HepG2 (cell line): ENCODE measurements around the gene ASPM. TPM values are rescaled to one million over a fixed set of nuclear protein-coding genes. Genes with fewer than 3 reads are reported as not detected.
"Not testable (repeated sequence)": the region's sequence is repeated elsewhere in the genome, so short reads cannot be mapped to it uniquely, and the experiment has no call there.

Experiments used
- ATAC-seq: fragments of 200-7000 bp; cut with Tn5 transposase; 3 replicates; pipeline ENCODE4 v1.9.1; 2020; ENCODE audit warnings: mild to moderate bottlenecking, moderate library complexity
- BruUV-seq: library from RNA; stranded (reverse); fragments of 400-500 nt; replicated peaks from 2 replicates; lab custom pipeline; 2021; lab: Mats Ljungman, UMichigan
- CTCF ChIA-PET: fragments of 300-600 bp; formaldehyde crosslinking; extraction: SDS; loops from one replicate; lab custom pipeline; 2021; ENCODE audit warnings: low total read pairs, inconsistent platforms, low intra/inter-chr PET ratio; lab: Yijun Ruan, JAX
- POLR2A ChIA-PET: fragments of 350-600 bp; sonication (Branson Sonifier 250); formaldehyde crosslinking; loops from one replicate; lab custom pipeline; 2020; ENCODE audit warnings: antibody characterized with exemption, inconsistent platforms; lab: Yijun Ruan, JAX
- DNase-seq: peaks from one replicate; pipeline ENCODE4 v3.0.0-alpha.2; 2015; ENCODE audit warnings: low spot score
- FAIRE-seq: peaks from 3 replicates; lab custom pipeline; 2011; peaks lifted over from hg19 to GRCh38; lab: Jason Lieb, UNC
- H2AFZ ChIP-seq: one replicate; pipeline ENCODE4 v1.6.1; 2011; ENCODE audit warnings: low read length, inconsistent platforms
- H3K27ac ChIP-seq: fragments of 300-600 bp; 3 replicates; pipeline ENCODE4 v1.8.0; 2011; ENCODE audit warnings: mixed run types, mild to moderate bottlenecking, mixed read lengths, low read length, inconsistent platforms; ENCODE audit not compliant: insufficient read depth; ENCODE audit errors: extremely low read length
- H3K27me3 ChIP-seq, 2 experiments: fragments of 200-600 bp in 1 of 2; 2 replicates in 1 of 2; 3 replicates in 1 of 2; pipeline versions ENCODE4 v1.6.0 to v1.8.0; 2011; ENCODE audit warnings: low read length in 2 of 2, mild to moderate bottlenecking in 2 of 2, moderate library complexity in 2 of 2, inconsistent platforms in 1 of 2; ENCODE audit not compliant: insufficient read depth in 2 of 2, control insufficient read depth in 1 of 2
- H3K36me3 ChIP-seq, 2 experiments: fragments of 200-600 bp in 1 of 2; replicated peaks in 1 of 2; 2 replicates in 1 of 2; 3 replicates in 1 of 2; pipeline versions ENCODE4 v1.5.1 to v1.8.0; 2011; ENCODE audit warnings: low read length in 2 of 2, inconsistent platforms in 1 of 2; ENCODE audit not compliant: insufficient read depth in 2 of 2, control insufficient read depth in 1 of 2
- H3K4me1 ChIP-seq: 2 replicates; pipeline ENCODE4 v1.5.1; 2012; ENCODE audit warnings: low read length, inconsistent platforms; ENCODE audit not compliant: insufficient read depth
- H3K4me2 ChIP-seq: 2 replicates; pipeline ENCODE4 v1.6.0; 2011; ENCODE audit warnings: low read depth, low read length, inconsistent platforms
- H3K4me3 ChIP-seq, 3 experiments: fragments of 200-600 bp in 1 of 3; sonication (generic), shearing (Covaris generic) in 1 of 3; replicated peaks in 1 of 3; 2 replicates each; pipeline ENCODE4 v1.5.1; 2011 to 2016; ENCODE audit warnings: low read length in 3 of 3, inconsistent platforms in 2 of 3, low read depth in 2 of 3, mild to moderate bottlenecking in 2 of 3, control low read depth in 1 of 3, mixed read lengths in 1 of 3; ENCODE audit not compliant: insufficient read depth in 1 of 3
- H3K79me2 ChIP-seq: one replicate; pipeline ENCODE4 v1.6.1; 2011; ENCODE audit warnings: low read length, inconsistent platforms; ENCODE audit not compliant: insufficient read depth
- H3K9ac ChIP-seq: 2 replicates; pipeline ENCODE4 v1.6.0; 2011; ENCODE audit warnings: mild to moderate bottlenecking, low read depth, low read length, inconsistent platforms; ENCODE audit not compliant: insufficient read depth
- H3K9me3 ChIP-seq: 2 replicates; pipeline ENCODE4 v1.5.1; 2012; ENCODE audit warnings: mild to moderate bottlenecking, low read length
- H4K20me1 ChIP-seq: 2 replicates; pipeline ENCODE4 v1.6.0; 2011; ENCODE audit warnings: inconsistent platforms, mild to moderate bottlenecking, low read length, moderate library complexity; ENCODE audit not compliant: insufficient read depth
- ATF3 ChIP-seq: sonication (generic); formaldehyde crosslinking; IDR thresholded peaks from 2 replicates; pipeline ENCODE4 v1.4.0; 2020; ENCODE audit warnings: missing genetic modification reagents
- ETV6 ChIP-seq: sonication (generic); formaldehyde crosslinking; conservative IDR thresholded peaks from 2 replicates; pipeline ENCODE4 v1.4.0; 2020; ENCODE audit warnings: missing genetic modification reagents
- GABPB1 ChIP-seq: IDR thresholded peaks from 2 replicates; pipeline ENCODE4 v1.6.1; 2016; ENCODE audit warnings: mild to moderate bottlenecking, missing genetic modification reagents, moderate library complexity, missing compliant biosample characterization
- KLF9 ChIP-seq: IDR thresholded peaks from 2 replicates; pipeline ENCODE4 v1.6.1; 2016; ENCODE audit warnings: low read depth
- MXD3 ChIP-seq: IDR thresholded peaks from 2 replicates; pipeline ENCODE4 v1.6.1; 2016; ENCODE audit warnings: mild to moderate bottlenecking, missing biosample characterization, missing genetic modification reagents
- NCOA2 ChIP-seq: sonication (generic); formaldehyde crosslinking; IDR thresholded peaks from 2 replicates; pipeline ENCODE4 v1.8.0; 2022; ENCODE audit warnings: inconsistent platforms
- SRSF1 ChIP-seq: fragments of 200-400 bp; formaldehyde crosslinking; optimal IDR thresholded peaks from 2 replicates; pipeline ENCODE3; 2017; ENCODE audit warnings: mild to moderate bottlenecking, low read depth, low read length, moderate library complexity
- THAP7 ChIP-seq: sonication (generic); formaldehyde crosslinking; IDR thresholded peaks from 2 replicates; pipeline ENCODE4 v1.8.1; 2023; ENCODE audit warnings: mild to moderate bottlenecking, missing genetic modification reagents
- ZMYM2 ChIP-seq: sonication (generic); formaldehyde crosslinking; IDR thresholded peaks from 2 replicates; pipeline ENCODE4 v1.8.0; 2022; ENCODE audit warnings: mild to moderate bottlenecking, missing genetic modification reagents
- ZNF10 ChIP-seq: sonication (generic); formaldehyde crosslinking; IDR thresholded peaks from 2 replicates; pipeline ENCODE4 v1.4.0; 2020; ENCODE audit warnings: mild to moderate bottlenecking, low read depth, missing genetic modification reagents, borderline replicate concordance
- ZNF382 ChIP-seq: sonication (generic); formaldehyde crosslinking; IDR thresholded peaks from 2 replicates; pipeline ENCODE4 v1.5.0; 2020; ENCODE audit warnings: missing genetic modification reagents, mild to moderate bottlenecking, borderline replicate concordance
- ZNF484 ChIP-seq: sonication (generic); formaldehyde crosslinking; IDR thresholded peaks from 2 replicates; pipeline ENCODE4 v1.5.1; 2020; ENCODE audit warnings: mild to moderate bottlenecking, low read depth, missing genetic modification reagents, borderline replicate concordance
- ZNF570 ChIP-seq: sonication (generic); formaldehyde crosslinking; IDR thresholded peaks from 2 replicates; pipeline ENCODE4 v1.4.0; 2020; ENCODE audit warnings: mild to moderate bottlenecking, missing genetic modification reagents, borderline replicate concordance
- ZNF577 ChIP-seq: sonication (generic); formaldehyde crosslinking; IDR thresholded peaks from 2 replicates; pipeline ENCODE4 v1.4.0; 2020; ENCODE audit warnings: mild to moderate bottlenecking, low read depth, missing genetic modification reagents, borderline replicate concordance
- ZNF615 ChIP-seq: sonication (generic); formaldehyde crosslinking; IDR thresholded peaks from 2 replicates; pipeline ENCODE4 v1.5.0; 2020; ENCODE audit warnings: mild to moderate bottlenecking, missing genetic modification reagents, borderline replicate concordance
- ZNF674 ChIP-seq: sonication (generic); formaldehyde crosslinking; IDR thresholded peaks from 2 replicates; pipeline ENCODE4 v1.5.0; 2020; ENCODE audit warnings: low read depth, mild to moderate bottlenecking, missing genetic modification reagents
- ZNF772 ChIP-seq: sonication (generic); formaldehyde crosslinking; IDR thresholded peaks from 2 replicates; pipeline ENCODE4 v1.5.0; 2020; ENCODE audit warnings: mild to moderate bottlenecking, missing genetic modification reagents
- WGBS: methylation state at CpG from one replicate; pipeline ENCODE4 v1.1.6; 2017; ENCODE audit warnings: low lambda C conversion rate; 5-methylcytosine and 5-hydroxymethylcytosine counted together
- in situ Hi-C: cut with HindIII; loops from 2 replicates; pipeline ENCODE4 v1.10.0; 2017; ENCODE audit warnings: low pct_unique_long_range_greater_than_20kb; ENCODE audit not compliant: extremely low pct_ligation_motif_present
- intact Hi-C: fragments of 100-400 bp; cut with micrococcal nuclease; formaldehyde crosslinking; loops from one replicate; pipeline ENCODE4 v1.10.0; 2022; ENCODE audit not compliant: unreplicated experiment
- polyA plus RNA-seq, 8 experiments: library from polyadenylated mRNA; depleted of rRNA in 3 of 8; stranded (reverse) in 7 of 8; unstranded in 1 of 8; fragments of >200 nt; fragmentation: Illumina TruSeq in 4 of 8; extraction: Trizol in 4 of 8; gene quantifications; 2 replicates each; pipeline versions ENCODE4 v1.2.1 to v1.2.3, GENCODE V29; 2011 to 2016; ENCODE audit warnings: low read depth in 4 of 8, missing spikeins in 1 of 8, mixed read lengths in 1 of 8; ENCODE audit not compliant: insufficient read depth in 1 of 8
- total RNA-seq, 5 experiments: library from RNA; depleted of rRNA; stranded (reverse); fragments of >200 nt; fragmentation: Illumina TruSeq; extraction: Trizol; gene quantifications; 2 replicates each; pipeline ENCODE4 v1.2.3, GENCODE V29; 2016; ENCODE audit warnings: low read depth in 1 of 5

ASPM gene
- total and polyA plus RNA-seq, 2 of the 13 experiments (the other 11 are each of a cell fraction or from before 2014, with no cell fraction given), result 7.7 to 29.1 TPM

- no peak for TF ChIP-seq ETV6
- TF ChIP-seq GABPB1, result no peak
- TF ChIP-seq THAP7 (CRISPR knock-in tag), result no peak
- no peak for TF ChIP-seq ZNF570
- TF ChIP-seq ZNF484 (CRISPR knock-in tag), result no peak
- no peak for TF ChIP-seq NCOA2 (CRISPR knock-in tag)
Measured at GRCh38 chr1:197100677-197101076, 45.8 kb downstream of the ASPM start (continued).

GRCh38 chr1:197099444-197099843 lies 47.0 kb downstream of the ASPM start:
- no TSS peak for BruUV-seq
- Histone ChIP-seq H3K4me1 (no peaks in the 10 kb centered on the region), H3K4me3 (no peak overlapping the region), H3K9ac (no peak overlapping the region), H3K27ac (no peak overlapping the region), H4K20me1 (no peaks in the 10 kb centered on the region), H3K9me3 (no peaks in the 10 kb centered on the region), H3K79me2 (no peaks in the 10 kb centered on the region), H3K27me3 (no peaks in the 10 kb centered on the region; a peak in 1 of 5 replicates), H3K36me3 (peaks cover 0 to 2% of the 10 kb centered on the region in 2 experiments; a peak in 3 of 5 replicates), H3K4me2 (no peak overlapping the region), H2AFZ (no peak overlapping the region)
- ChIA-PET CTCF (no interaction called here), POLR2A (no interaction called here)
- no peak for TF ChIP-seq ZNF772 (CRISPR knock-in tag)
- no peak for TF ChIP-seq ZNF10 (CRISPR knock-in tag)
- TF ChIP-seq ZMYM2 (CRISPR knock-in tag), result no peak
- no peak for TF ChIP-seq KLF9 (CRISPR knock-in tag)
- no peak for TF ChIP-seq ZNF674 (CRISPR knock-in tag)
- no peak for TF ChIP-seq MXD3 (CRISPR knock-in tag)
- TF ChIP-seq ZNF615 (CRISPR knock-in tag), result no peak
- no peak for TF ChIP-seq ATF3 (CRISPR knock-in tag)
- no peak for TF ChIP-seq ZNF577 (CRISPR knock-in tag)
- TF ChIP-seq SRSF1, result no peak
- no peak for TF ChIP-seq ZNF382 (CRISPR knock-in tag)
- in situ Hi-C loops, result no loop called here
- ATAC-seq, result no peak
- FAIRE-seq, result no peak
- DNase-seq, result no peak
- intact Hi-C loops, result no loop called here

- H3K4me3 ChIP-seq, POLR2A ChIA-PET, ATAC-seq, intact Hi-C loops, H3K27ac ChIP-seq, H3K4me2 ChIP-seq, FAIRE-seq, H3K36me3 ChIP-seq, H2AFZ ChIP-seq, CTCF ChIA-PET, H3K9ac ChIP-seq, H3K9me3 ChIP-seq, in situ Hi-C loops, DNase-seq, H3K4me1 ChIP-seq, BruUV-seq, H3K79me2 ChIP-seq, H3K27me3 ChIP-seq, H4K20me1 ChIP-seq: not testable (repeated sequence)
- WGBS, result 100% methylated on average over 2 of the region's 2 CpGs
Measured at GRCh38 chr1:197096971-197097370, 49.5 kb downstream of the ASPM start.
